Fibroblast of mammary gland (primary cell): Measurements from ENCODE around the gene HOXA4.

Source experiments
- DNase-seq: peaks from one replicate; pipeline ENCODE4 v3.0.0-alpha.2; 2010; ENCODE audit warnings: low read depth
- H3K4me3 ChIP-seq: 2 replicates; pipeline ENCODE4 v1.5.1; 2011; ENCODE audit warnings: low read depth, mild to moderate bottlenecking, low read length, moderate library complexity; ENCODE audit not compliant: control insufficient read depth
- CTCF ChIP-seq: conservative IDR thresholded peaks from 2 replicates; pipeline ENCODE4 v1.5.1; 2011; ENCODE audit warnings: low read depth, low read length, inconsistent platforms; ENCODE audit not compliant: control insufficient read depth, insufficient read depth

Gene HOXA4

GRCh38 chr7:27106181-27106900 is 24.2 kb downstream of the HOXA4 start:
- DNase-seq: peak; percentile 46
- H3K4me3 ChIP-seq: peak overlapping the region; percentile 34
- TF ChIP-seq CTCF: no peak

GRCh38 chr7:27105301-27106031 is 25.1 kb downstream of the HOXA4 start:
- H3K4me3 ChIP-seq: no peak overlapping the region
- no peak for TF ChIP-seq CTCF
- DNase-seq: no peak

- H3K4me3 ChIP-seq: no peak overlapping the region
- peak; percentile 57 for DNase-seq
- no peak for TF ChIP-seq CTCF
These were observed 26.1 kb downstream of the HOXA4 start for GRCh38 chr7:27104341-27105058.

GRCh38 chr7:27103489-27104226 is 26.9 kb downstream of the HOXA4 start:
- DNase-seq: no peak
- no peak for TF ChIP-seq CTCF
- H3K4me3 ChIP-seq: peak overlapping the region; percentile 12

- DNase-seq: peak; percentile 52
- H3K4me3 ChIP-seq: peak within 1 kb of the TSS; percentile 32
- no peak for TF ChIP-seq CTCF
These were observed 27.7 kb downstream of the HOXA4 start, which contains the start of gene HOXA2 for GRCh38 chr7:27102581-27103442. Gene HOXA2 (minus strand): TSS chr7:27102683. CDS start chr7:27102500, 183 bp downstream.
